Mesenchymal stem cell (in vitro differentiated cells and primary cell): Measurements from ENCODE around the gene TMBIM6.
"Not testable (repeated sequence)": the region's sequence is repeated elsewhere in the genome, so short reads cannot be mapped to it uniquely, and the experiment has no call there.

Experiments
- DNase-seq: peaks from one replicate; pipeline ENCODE4 v3.0.0-alpha.2; 2013
- H2AFZ ChIP-seq: one replicate; pipeline ENCODE4 v1.6.1; 2013; ENCODE audit warnings: low read depth, mild to moderate bottlenecking, control low read depth, inconsistent platforms, low read length, moderate library complexity
- H2AK5ac ChIP-seq: 2 replicates; pipeline ENCODE4 v1.6.1; 2013; ENCODE audit warnings: low read length, moderate library complexity, mild to moderate bottlenecking, inconsistent platforms; ENCODE audit not compliant: severe bottlenecking
- H2BK120ac ChIP-seq: one replicate; pipeline ENCODE4 v1.6.1; 2013; ENCODE audit warnings: low read depth, mild to moderate bottlenecking, inconsistent platforms, low read length, moderate library complexity
- H2BK12ac ChIP-seq, 2 experiments: one replicate each; pipeline ENCODE4 v1.6.1; 2013; ENCODE audit warnings: inconsistent platforms in 2 of 2, low read length in 2 of 2, mild to moderate bottlenecking in 2 of 2, moderate library complexity in 2 of 2, control low read depth in 1 of 2
- H2BK15ac ChIP-seq: one replicate; pipeline ENCODE4 v1.6.1; 2013; ENCODE audit warnings: mild to moderate bottlenecking, low read depth, inconsistent platforms; ENCODE audit not compliant: poor library complexity, severe bottlenecking
- H2BK5ac ChIP-seq: 2 replicates; pipeline ENCODE4 v1.6.1; 2013; ENCODE audit warnings: low read depth, mild to moderate bottlenecking, low read length, control low read depth, inconsistent platforms; ENCODE audit not compliant: poor library complexity, severe bottlenecking
- H3K14ac ChIP-seq, 2 experiments: one replicate each; pipeline ENCODE4 v1.6.1; 2013; ENCODE audit warnings: inconsistent platforms in 2 of 2, low read length in 2 of 2, control low read depth in 1 of 2, mild to moderate bottlenecking in 1 of 2, moderate library complexity in 1 of 2
- H3K18ac ChIP-seq, 2 experiments: one replicate each; pipeline ENCODE4 v1.6.1; 2013; ENCODE audit warnings: inconsistent platforms in 2 of 2, low read length in 2 of 2, control low read depth in 1 of 2, low read depth in 1 of 2, mild to moderate bottlenecking in 1 of 2
- H3K23ac ChIP-seq, 2 experiments: one replicate each; pipeline ENCODE4 v1.6.1; 2013; ENCODE audit warnings: inconsistent platforms in 2 of 2, low read length in 2 of 2, mild to moderate bottlenecking in 2 of 2, moderate library complexity in 2 of 2, control low read depth in 1 of 2
- H3K27ac ChIP-seq: 2 replicates; pipeline ENCODE4 v1.5.1; 2013; ENCODE audit warnings: mild to moderate bottlenecking, moderate library complexity, low read length, control low read depth, inconsistent platforms; ENCODE audit not compliant: poor library complexity, severe bottlenecking
- H3K27me3 ChIP-seq, 2 experiments: 2 replicates each; pipeline versions ENCODE4 v1.6.1 to v1.7.0; 2013; ENCODE audit warnings: low read length in 2 of 2, mild to moderate bottlenecking in 2 of 2, moderate library complexity in 2 of 2, control low read depth in 1 of 2, inconsistent platforms in 1 of 2; ENCODE audit not compliant: control insufficient read depth in 1 of 2, insufficient read depth in 1 of 2
- H3K36me3 ChIP-seq, 2 experiments: 2 replicates each; pipeline versions ENCODE4 v1.6.1 to v1.7.0; 2013; ENCODE audit warnings: low read length in 2 of 2, control low read depth in 1 of 2, inconsistent platforms in 1 of 2, low read depth in 1 of 2, mild to moderate bottlenecking in 1 of 2; ENCODE audit not compliant: insufficient read depth in 2 of 2, control insufficient read depth in 1 of 2
- H3K4ac ChIP-seq, 2 experiments: one replicate each; pipeline ENCODE4 v1.6.1; 2013; ENCODE audit warnings: inconsistent platforms in 2 of 2, low read length in 2 of 2, mild to moderate bottlenecking in 2 of 2, moderate library complexity in 2 of 2, control low read depth in 1 of 2, low read depth in 1 of 2
- H3K4me1 ChIP-seq: 2 replicates; pipeline ENCODE4 v1.6.1; 2013; ENCODE audit warnings: low read depth, low read length, control low read depth; ENCODE audit not compliant: control insufficient read depth, insufficient read depth
- H3K4me2 ChIP-seq: 2 replicates; pipeline ENCODE4 v1.6.1; 2013; ENCODE audit warnings: low read length, mild to moderate bottlenecking, inconsistent platforms; ENCODE audit not compliant: poor library complexity, severe bottlenecking
- H3K4me3 ChIP-seq, 2 experiments: 2 replicates each; pipeline versions ENCODE4 v1.5.1 to v1.7.0; 2013; ENCODE audit warnings: low read length in 2 of 2, mild to moderate bottlenecking in 2 of 2, control low read depth in 1 of 2, low read depth in 1 of 2; ENCODE audit not compliant: insufficient read depth in 1 of 2
- H3K79me1 ChIP-seq: replicated peaks from 2 replicates; pipeline ENCODE4 v1.6.1; 2013; ENCODE audit warnings: mild to moderate bottlenecking, control low read depth, low read length, inconsistent platforms; ENCODE audit not compliant: poor library complexity, severe bottlenecking
- H3K9ac ChIP-seq: 2 replicates; pipeline ENCODE4 v1.7.0; 2013; ENCODE audit warnings: mild to moderate bottlenecking, low read length, moderate library complexity
- H3K9me3 ChIP-seq: 2 replicates; pipeline ENCODE4 v1.7.0; 2013; ENCODE audit warnings: mild to moderate bottlenecking, low read length; ENCODE audit not compliant: control insufficient read depth
- H4K8ac ChIP-seq: one replicate; pipeline ENCODE4 v1.6.1; 2013; ENCODE audit warnings: inconsistent platforms, mild to moderate bottlenecking, low read length, moderate library complexity
- H4K91ac ChIP-seq: one replicate; pipeline ENCODE4 v1.6.1; 2013; ENCODE audit warnings: mild to moderate bottlenecking, low read length, inconsistent platforms
- WGBS: methylation state at CpG from one replicate; pipeline ENCODE4 v1.1.7; 2013; ENCODE audit warnings: mixed read lengths; 5-methylcytosine and 5-hydroxymethylcytosine counted together

Gene TMBIM6

DNA sequence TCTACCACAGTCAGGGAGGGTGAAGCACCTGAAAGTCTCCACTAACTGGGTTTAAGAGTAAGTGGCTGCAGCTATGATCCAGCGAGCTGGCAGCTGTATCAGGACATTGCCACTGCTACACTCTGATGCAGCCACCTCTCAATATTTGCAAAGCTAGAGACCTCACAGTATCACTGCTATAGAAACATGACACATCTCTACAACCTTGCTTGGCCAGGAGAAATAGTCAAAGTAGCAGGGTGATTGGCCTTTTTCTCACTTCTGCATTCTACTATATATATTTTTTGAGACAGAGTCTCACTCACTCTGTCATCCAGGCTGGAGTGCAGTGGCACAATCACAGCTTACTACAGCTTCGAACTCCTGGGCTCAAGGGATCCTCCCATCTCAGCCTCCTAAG lies 24.8 kb upstream of the TMBIM6 start:
- Histone ChIP-seq H3K18ac (no peak overlapping the region), H4K91ac (no peak overlapping the region), H3K4me2 (no peak overlapping the region), H2BK12ac (no peak overlapping the region), H2AK5ac (no peak overlapping the region), H3K14ac (no peak overlapping the region), H3K27me3 (peaks cover 33 to 49% of the 10 kb centered on the region in 2 experiments), H3K9ac (no peak overlapping the region), H3K4ac (no peak overlapping the region), H2BK5ac (no peak overlapping the region), H3K9me3 (no peaks in the 10 kb centered on the region), H2AFZ (no peak overlapping the region), H3K36me3 (no peaks in the 10 kb centered on the region), H3K79me1 (no peaks in the 10 kb centered on the region), H3K23ac (no peak overlapping the region), H4K8ac (no peak overlapping the region), H3K4me3 (no peak overlapping the region), H2BK15ac (no peak overlapping the region), H3K27ac (no peak overlapping the region), H3K4me1 (no peaks in the 10 kb centered on the region), H2BK120ac (no peak overlapping the region)
- 74% methylated on average over 2 of the region's 2 CpGs for WGBS
- DNase-seq, result no peak

DNA sequence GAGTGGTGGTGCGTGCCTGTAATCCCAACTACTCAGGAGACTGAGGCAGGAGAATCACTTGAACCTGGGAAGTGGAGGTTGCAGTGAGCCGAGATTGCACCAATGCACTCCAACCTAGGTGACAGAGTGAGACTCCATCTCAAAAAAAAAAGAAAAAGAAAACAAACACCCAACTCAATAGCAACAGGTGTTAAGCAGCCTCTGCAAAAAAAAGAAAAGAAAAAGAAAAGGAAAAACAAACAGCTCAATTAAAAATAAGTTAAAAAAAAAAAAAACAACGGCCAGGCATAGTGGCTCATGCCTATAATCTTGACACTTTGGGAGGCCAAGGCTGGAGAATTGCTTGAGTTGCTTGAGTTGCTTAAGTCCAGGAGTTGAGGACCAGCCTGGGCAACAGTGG lies 23.6 kb upstream of the TMBIM6 start:
- H2BK12ac ChIP-seq, H2AK5ac ChIP-seq, H3K36me3 ChIP-seq, H3K4me3 ChIP-seq, H3K27ac ChIP-seq, H3K4me2 ChIP-seq, H2BK120ac ChIP-seq, H3K4ac ChIP-seq, DNase-seq, H3K9me3 ChIP-seq, H4K91ac ChIP-seq, H3K23ac ChIP-seq, H4K8ac ChIP-seq, H3K14ac ChIP-seq, H2AFZ ChIP-seq, H3K18ac ChIP-seq, H3K9ac ChIP-seq, H2BK5ac ChIP-seq, H3K79me1 ChIP-seq, H3K4me1 ChIP-seq, H2BK15ac ChIP-seq: not testable (repeated sequence)
- whole genome bisulfite sequencing, result no CpG with 5 or more reads among the region's 3 CpGs
- H3K27me3 ChIP-seq, result peaks cover 27 to 37% of the 10 kb centered on the region in 2 experiments

DNA sequence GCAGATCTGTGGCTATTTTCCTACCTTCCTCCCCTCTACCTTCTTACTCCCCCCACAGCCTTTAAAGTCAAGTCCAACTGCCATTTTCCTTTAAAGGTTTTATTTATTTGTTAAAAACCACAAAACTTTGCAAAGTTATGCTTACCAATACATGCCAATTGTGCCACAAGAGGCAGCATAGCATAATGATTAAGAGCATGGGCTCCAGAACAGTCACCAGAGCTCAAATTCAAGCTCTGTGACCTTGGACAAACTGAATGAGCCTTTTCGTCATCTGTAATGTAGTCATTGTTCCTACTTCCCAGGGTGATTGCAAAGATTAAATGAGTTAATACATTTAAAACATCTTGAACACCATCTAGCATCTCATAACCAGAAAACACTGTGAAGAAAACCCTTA lies 21.1 kb upstream of the TMBIM6 start:
- Histone ChIP-seq H3K4me2 (no peak overlapping the region), H3K4me3 (no peak overlapping the region), H3K9me3 (no peaks in the 10 kb centered on the region), H3K27ac (no peak overlapping the region), H3K79me1 (no peaks in the 10 kb centered on the region), H2BK15ac (no peak overlapping the region), H2BK12ac (no peak overlapping the region), H4K91ac (no peak overlapping the region), H3K18ac (no peak overlapping the region), H3K4me1 (no peaks in the 10 kb centered on the region), H3K9ac (no peak overlapping the region), H3K36me3 (no peaks in the 10 kb centered on the region), H3K14ac (no peak overlapping the region), H2BK5ac (no peak overlapping the region), H2BK120ac (no peak overlapping the region), H2AK5ac (no peak overlapping the region), H2AFZ (no peak overlapping the region), H4K8ac (no peak overlapping the region), H3K23ac (no peak overlapping the region), H3K4ac (no peak overlapping the region), H3K27me3 (peaks cover 29 to 31% of the 10 kb centered on the region in 2 experiments)
- DNase-seq, result no peak
- WGBS, result 57% methylated on average over 1 of the region's 1 CpG

DNA sequence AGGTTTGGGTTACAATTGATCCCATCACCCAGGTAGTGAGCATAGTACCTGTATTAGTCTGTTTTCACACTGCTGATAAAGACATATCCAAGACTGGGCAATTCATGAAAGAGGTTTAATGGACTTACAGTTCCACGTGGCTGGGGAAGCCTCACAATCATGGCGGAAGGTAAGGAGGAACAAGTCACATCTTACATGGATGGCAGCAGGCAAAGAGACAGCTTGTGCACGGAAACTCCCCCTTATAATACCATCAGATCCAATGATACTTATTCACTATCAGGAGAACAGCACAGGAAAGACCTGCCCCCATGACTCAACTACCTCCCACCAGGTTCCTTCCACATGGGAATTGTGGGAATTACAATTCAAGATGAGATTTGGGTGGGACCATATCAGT lies 20.0 kb upstream of the TMBIM6 start:
- H3K4me2 ChIP-seq, H3K36me3 ChIP-seq, H3K18ac ChIP-seq, H3K23ac ChIP-seq, H2BK12ac ChIP-seq, H4K91ac ChIP-seq, H3K4me1 ChIP-seq, H3K14ac ChIP-seq, H2AFZ ChIP-seq, H2BK5ac ChIP-seq, H3K4me3 ChIP-seq, DNase-seq, H3K4ac ChIP-seq, H3K79me1 ChIP-seq, H3K27ac ChIP-seq, H3K9me3 ChIP-seq, H2BK15ac ChIP-seq, H3K9ac ChIP-seq, H2BK120ac ChIP-seq, H2AK5ac ChIP-seq, H4K8ac ChIP-seq: not testable (repeated sequence)
- 75% methylated on average over 2 of the region's 3 CpGs for WGBS
- peaks cover 23 to 28% of the 10 kb centered on the region in 2 experiments for H3K27me3 ChIP-seq
